ENCODE results near the gene SPATA16.

SPATA16 gene

GRCh38 chr3:172853921-172854666 is 286.9 kb downstream of the SPATA16 start:
- H3K9me3 ChIP-seq (ENCODE audit: control insufficient read depth, low read length) = no peaks in the 10 kb centered on the region
- no peak overlapping the region for H3K4me2 ChIP-seq (ENCODE audit: low read length)
- H3K36me3 ChIP-seq (ENCODE audit: control insufficient read depth, insufficient read depth, low read length) = no peaks in the 10 kb centered on the region
- H3K79me2 ChIP-seq = no peaks in the 10 kb centered on the region
- H3K4me1 ChIP-seq = no peaks in the 10 kb centered on the region
- H2AFZ ChIP-seq = no peak overlapping the region
- no peak for TF ChIP-seq CTCF (IDR thresholded peaks at IDR 0.05)
- H3K9ac ChIP-seq = no peak overlapping the region
- no peak overlapping the region for H3K4me3 ChIP-seq (ENCODE audit: low read depth, low read length)
- no peaks in the 10 kb centered on the region for H3K27me3 ChIP-seq (ENCODE audit: control insufficient read depth, insufficient read depth, low read length)
- no peak overlapping the region for H3K27ac ChIP-seq

GRCh38 chr3:172853005-172853404 is 288.0 kb downstream of the SPATA16 start:
- no peaks in the 10 kb centered on the region for H3K79me2 ChIP-seq
- no peaks in the 10 kb centered on the region for H3K4me1 ChIP-seq
- no peaks in the 10 kb centered on the region for H3K36me3 ChIP-seq (ENCODE audit: control insufficient read depth, insufficient read depth, low read length)
- H3K27me3 ChIP-seq (ENCODE audit: control insufficient read depth, insufficient read depth, low read length) = no peaks in the 10 kb centered on the region
- no peaks in the 10 kb centered on the region for H3K9me3 ChIP-seq (ENCODE audit: control insufficient read depth, low read length)
- no peak for TF ChIP-seq CTCF (IDR thresholded peaks at IDR 0.05)
- H2AFZ ChIP-seq = no peak overlapping the region
- H3K4me3 ChIP-seq (ENCODE audit: low read depth, low read length) = no peak overlapping the region
- H3K27ac ChIP-seq = no peak overlapping the region
- H3K4me2 ChIP-seq (ENCODE audit: low read length) = no peak overlapping the region
- H3K9ac ChIP-seq = no peak overlapping the region

GRCh38 chr3:172848910-172849309 is 292.1 kb downstream of the SPATA16 start:
- no peak overlapping the region for H3K4me2 ChIP-seq (ENCODE audit: low read length)
- no peaks in the 10 kb centered on the region for H3K9me3 ChIP-seq (ENCODE audit: control insufficient read depth, low read length)
- H3K27ac ChIP-seq = no peak overlapping the region
- no peak for TF ChIP-seq CTCF (IDR thresholded peaks at IDR 0.05)
- H2AFZ ChIP-seq = no peak overlapping the region
- no peaks in the 10 kb centered on the region for H3K27me3 ChIP-seq (ENCODE audit: control insufficient read depth, insufficient read depth, low read length)
- H3K4me3 ChIP-seq (ENCODE audit: low read depth, low read length) = no peak overlapping the region
- H3K79me2 ChIP-seq = no peaks in the 10 kb centered on the region
- H3K36me3 ChIP-seq (ENCODE audit: control insufficient read depth, insufficient read depth, low read length) = no peaks in the 10 kb centered on the region
- H3K9ac ChIP-seq = no peak overlapping the region
- no peaks in the 10 kb centered on the region for H3K4me1 ChIP-seq

- H3K4me1 ChIP-seq = no peaks in the 10 kb centered on the region
- H3K36me3 ChIP-seq (ENCODE audit: control insufficient read depth, insufficient read depth, low read length) = no peaks in the 10 kb centered on the region
- H3K27ac ChIP-seq = no peak overlapping the region
- no peak overlapping the region for H3K4me2 ChIP-seq (ENCODE audit: low read length)
- no peaks in the 10 kb centered on the region for H3K27me3 ChIP-seq (ENCODE audit: control insufficient read depth, insufficient read depth, low read length)
- H3K9me3 ChIP-seq (ENCODE audit: control insufficient read depth, low read length) = no peaks in the 10 kb centered on the region
- no peak overlapping the region for H3K4me3 ChIP-seq (ENCODE audit: low read depth, low read length)
- H3K79me2 ChIP-seq = no peaks in the 10 kb centered on the region
- TF ChIP-seq CTCF (IDR thresholded peaks at IDR 0.05) = no peak
- no peak overlapping the region for H2AFZ ChIP-seq
- H3K9ac ChIP-seq = no peak overlapping the region
These were observed 293.7 kb downstream of the SPATA16 start for GRCh38 chr3:172847292-172847691.

GRCh38 chr3:172846706-172847105 is 294.3 kb downstream of the SPATA16 start:
- Histone ChIP-seq H2AFZ (no peak overlapping the region), H3K4me3 (ENCODE audit: low read depth, low read length) (no peak overlapping the region), H3K27me3 (ENCODE audit: control insufficient read depth, insufficient read depth, low read length) (no peaks in the 10 kb centered on the region), H3K4me1 (no peaks in the 10 kb centered on the region), H3K9ac (no peak overlapping the region), H3K36me3 (ENCODE audit: control insufficient read depth, insufficient read depth, low read length) (no peaks in the 10 kb centered on the region), H3K4me2 (ENCODE audit: low read length) (no peak overlapping the region), H3K79me2 (no peaks in the 10 kb centered on the region), H3K27ac (no peak overlapping the region), H3K9me3 (ENCODE audit: control insufficient read depth, low read length) (no peaks in the 10 kb centered on the region)
- TF ChIP-seq CTCF (IDR thresholded peaks at IDR 0.05) = no peak
